ENCODE data around the gene EXOC6.

Gene EXOC6

GRCh38 chr10:92834986-92835385 is 13.3 kb upstream of the EXOC6 start:
- DNase-seq, result no peak

- DNase-seq, result no peak
Observed at GRCh38 chr10:92837456-92837855, 10.9 kb upstream of the EXOC6 start.

GRCh38 chr10:92839191-92840085 is 8.9 kb upstream of the EXOC6 start:
- peak; percentile 82 to 83 for DNase-seq

DNA sequence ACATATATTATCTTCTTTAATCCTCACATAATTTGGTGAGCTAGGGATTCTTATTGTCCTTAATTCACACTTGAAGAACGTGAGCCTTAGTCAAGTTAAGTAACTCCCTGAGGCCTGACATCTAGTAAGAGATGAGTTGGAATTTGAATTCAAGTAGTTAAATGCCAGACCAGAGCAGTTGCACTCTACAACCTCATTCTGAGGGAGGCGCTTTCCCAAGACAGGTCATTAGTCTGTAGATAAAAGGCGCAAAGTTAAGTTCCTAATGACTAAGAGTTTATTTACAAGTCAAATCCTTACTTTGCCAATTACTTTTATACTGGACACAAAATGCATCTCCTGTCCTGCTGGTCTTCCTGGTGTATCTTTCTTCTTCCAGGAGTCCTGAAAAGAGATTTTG is 3.6 kb upstream of the EXOC6 start:
- DNase-seq, result peak in 1 of 2 experiments; percentile 34

DNA sequence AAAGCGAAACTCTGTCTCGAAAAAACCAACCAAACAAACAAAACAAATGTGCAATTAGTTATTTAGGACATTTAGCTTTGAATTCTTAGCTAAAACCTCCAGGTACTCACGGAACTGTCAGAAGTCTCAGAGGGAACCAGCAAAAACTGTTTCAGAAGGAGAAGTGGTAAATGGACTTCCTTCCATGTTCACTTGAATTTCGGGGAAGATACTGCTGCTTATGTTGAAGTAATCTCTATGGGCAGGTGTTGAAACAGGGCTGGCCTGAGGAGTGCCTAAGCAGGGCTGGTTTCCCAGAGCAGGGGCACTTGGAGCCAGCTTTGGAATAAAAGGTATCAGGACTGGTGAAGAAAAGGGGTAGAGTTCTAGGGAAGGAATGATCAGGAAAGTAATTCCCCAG is 2.4 kb upstream of the EXOC6 start:
- peak; percentile 62 to 75 for DNase-seq

DNA sequence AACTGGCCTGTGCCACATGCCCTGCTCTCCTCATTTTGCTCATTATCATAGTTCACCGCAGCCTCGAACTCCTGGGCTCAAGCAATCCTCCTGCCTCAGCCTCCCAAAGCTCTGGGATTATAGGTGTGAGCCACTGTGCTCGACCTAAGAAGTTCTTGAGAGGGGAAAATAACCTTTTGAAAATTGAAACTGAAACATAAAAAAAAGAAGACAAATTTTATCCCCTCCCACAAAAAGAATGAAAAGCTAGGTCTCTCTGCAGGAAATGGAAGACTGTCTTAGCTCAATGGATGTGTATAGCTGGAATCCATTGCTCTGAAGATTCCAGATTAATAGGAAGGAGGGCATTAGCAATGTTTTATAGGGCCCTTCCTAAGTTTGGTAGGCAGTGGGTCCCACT is 2.0 kb upstream of the EXOC6 start:
- DNase-seq, result no peak

- no peak for DNase-seq
Observed at GRCh38 chr10:92846854-92847201, 1.5 kb upstream of the EXOC6 start.

GRCh38 chr10:92847202-92847864 is 987 bp upstream of the EXOC6 start:
- DNase-seq, result peak; percentile 29 to 37

DNA sequence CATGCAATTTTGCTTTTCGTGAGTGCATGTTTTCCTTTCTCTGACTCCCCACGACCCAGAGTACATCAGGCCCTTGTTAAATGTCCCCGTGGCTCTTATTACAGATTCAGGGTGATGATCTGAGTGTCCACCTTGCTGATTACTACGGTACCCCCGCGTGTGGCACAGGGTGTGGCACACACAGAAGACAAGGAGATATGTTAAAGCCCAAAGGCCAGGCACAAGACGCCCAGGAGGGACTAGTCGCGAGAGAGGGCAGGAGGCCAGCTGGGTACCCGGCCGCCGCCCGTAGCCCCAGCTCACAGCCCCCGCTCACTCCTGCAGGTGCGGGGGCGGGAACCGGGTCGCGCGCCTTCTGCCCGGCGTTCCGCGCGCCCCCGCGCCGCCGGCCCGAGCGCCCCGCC is 281 bp upstream of the EXOC6 start:
- no peak for DNase-seq

DNA sequence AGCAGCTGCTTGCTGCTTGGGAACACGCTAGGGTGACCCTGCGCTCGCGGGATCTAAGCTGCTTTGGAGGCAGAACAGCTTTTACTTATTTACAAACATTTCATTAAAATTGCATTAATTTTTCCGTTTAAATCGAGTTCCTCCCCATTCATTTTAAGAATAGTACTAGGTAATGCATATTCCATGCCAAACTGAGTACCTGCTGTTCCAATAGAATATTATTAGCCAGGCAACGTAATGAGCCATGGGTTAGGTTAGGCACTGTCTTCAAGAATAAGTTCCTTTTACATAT is 860 bp downstream of the EXOC6 start:
- peak; percentile 49 to 51 for DNase-seq

- DNase-seq, result peak; percentile 50 to 55
Observed at GRCh38 chr10:92849576-92850090, 1.3 kb downstream of the EXOC6 start.

GRCh38 chr10:92850185-92850584 is 1.9 kb downstream of the EXOC6 start:
- DNase-seq, result peak in 1 of 2 experiments; percentile 27

GRCh38 chr10:92851003-92851402 is 2.7 kb downstream of the EXOC6 start:
- no peak for DNase-seq

- no peak for DNase-seq
Observed at GRCh38 chr10:92855560-92855959, 7.2 kb downstream of the EXOC6 start.

- DNase-seq, result peak; percentile 27 to 51
Observed at GRCh38 chr10:92857904-92858514, 9.7 kb downstream of the EXOC6 start.

DNA sequence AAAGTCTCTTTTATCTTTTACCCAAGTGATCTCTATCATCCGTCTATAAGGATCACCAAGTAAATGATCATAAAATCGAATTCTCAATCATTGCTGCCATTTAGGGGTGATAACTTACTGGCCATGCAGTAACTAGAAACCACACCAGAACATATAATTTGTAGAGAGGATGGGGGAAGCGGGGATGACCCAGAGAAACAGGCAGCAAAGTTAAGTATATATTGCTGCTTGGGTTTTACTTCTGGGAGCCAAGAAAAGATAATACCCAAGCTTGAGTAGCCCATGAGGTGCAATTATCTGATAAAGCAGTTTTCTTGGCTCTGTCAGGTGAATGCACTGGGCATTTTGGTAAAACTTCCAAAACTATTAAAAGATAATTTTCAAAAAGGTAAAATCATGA is 18.9 kb downstream of the EXOC6 start:
- no peak for DNase-seq

GRCh38 chr10:92868036-92868435 is 19.7 kb downstream of the EXOC6 start:
- no peak for DNase-seq

GRCh38 chr10:92868557-92868956 is 20.2 kb downstream of the EXOC6 start:
- DNase-seq, result no peak

DNA sequence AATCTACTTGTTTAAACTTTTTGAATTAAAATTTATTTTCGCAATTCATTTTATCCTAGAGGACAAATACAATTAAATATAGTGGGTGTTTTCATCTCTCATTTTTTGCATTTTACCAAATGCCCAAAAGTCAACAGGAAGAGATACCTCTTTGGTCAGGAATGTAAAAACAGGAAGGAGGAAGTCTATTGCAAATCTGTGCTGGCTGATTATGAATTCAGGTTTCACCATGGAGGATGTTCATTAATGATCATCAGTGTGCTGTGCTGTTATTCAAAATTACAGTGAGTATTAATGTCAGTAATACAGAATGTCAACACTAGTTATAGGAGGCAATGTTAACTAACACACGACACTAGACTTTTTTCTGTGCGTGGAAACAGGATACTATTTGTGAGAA is 24.7 kb downstream of the EXOC6 start:
- no peak for DNase-seq

DNA sequence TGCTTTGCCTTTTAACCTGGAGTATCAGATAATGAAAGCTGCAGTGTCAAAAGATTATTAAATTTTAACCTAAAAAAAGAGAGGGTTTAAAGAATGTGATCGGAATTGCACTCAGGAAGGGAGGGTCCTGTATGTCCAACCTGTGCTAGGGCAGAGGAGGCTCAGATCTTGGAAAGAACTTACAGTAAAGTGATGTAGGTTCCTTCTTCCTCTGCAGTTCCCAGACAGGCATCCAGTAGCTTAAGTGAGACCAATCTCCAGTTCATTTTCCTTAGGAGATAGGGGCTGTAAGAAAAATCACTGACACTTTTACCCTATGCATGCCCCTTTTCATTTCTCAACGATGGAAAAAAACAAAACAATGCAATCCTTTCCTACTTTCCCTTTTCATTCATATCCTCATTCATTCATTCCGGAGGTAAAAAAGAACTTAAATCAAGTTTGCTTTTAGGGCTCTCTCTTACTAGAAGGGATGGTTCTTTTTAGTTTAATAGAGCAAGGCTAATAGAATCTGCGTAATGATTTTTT is 28.3 kb downstream of the EXOC6 start:
- no peak for DNase-seq

GRCh38 chr10:92880233-92880861 is 32.0 kb downstream of the EXOC6 start:
- DNase-seq, result peak; percentile 91 to 98

DNA sequence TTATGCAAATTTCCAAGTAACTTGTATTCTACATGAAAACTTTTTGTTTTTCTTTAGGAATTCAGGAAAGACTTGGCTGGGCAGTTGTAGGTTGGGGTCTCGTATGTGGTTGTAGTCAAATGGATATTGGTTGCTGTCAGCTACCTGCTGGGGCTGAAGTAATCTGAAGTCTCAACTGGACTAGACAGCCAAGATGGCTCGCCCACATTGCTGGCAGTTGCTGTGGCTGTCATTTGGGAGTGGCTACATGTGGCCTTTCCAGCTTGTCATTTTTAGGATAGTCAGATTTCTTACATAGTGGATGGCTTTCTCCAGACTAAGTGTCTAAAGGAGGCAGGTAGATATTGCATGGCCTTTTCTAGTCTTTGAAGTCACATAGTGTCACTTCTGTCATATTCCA is 32.6 kb downstream of the EXOC6 start:
- DNase-seq, result no peak

DNA sequence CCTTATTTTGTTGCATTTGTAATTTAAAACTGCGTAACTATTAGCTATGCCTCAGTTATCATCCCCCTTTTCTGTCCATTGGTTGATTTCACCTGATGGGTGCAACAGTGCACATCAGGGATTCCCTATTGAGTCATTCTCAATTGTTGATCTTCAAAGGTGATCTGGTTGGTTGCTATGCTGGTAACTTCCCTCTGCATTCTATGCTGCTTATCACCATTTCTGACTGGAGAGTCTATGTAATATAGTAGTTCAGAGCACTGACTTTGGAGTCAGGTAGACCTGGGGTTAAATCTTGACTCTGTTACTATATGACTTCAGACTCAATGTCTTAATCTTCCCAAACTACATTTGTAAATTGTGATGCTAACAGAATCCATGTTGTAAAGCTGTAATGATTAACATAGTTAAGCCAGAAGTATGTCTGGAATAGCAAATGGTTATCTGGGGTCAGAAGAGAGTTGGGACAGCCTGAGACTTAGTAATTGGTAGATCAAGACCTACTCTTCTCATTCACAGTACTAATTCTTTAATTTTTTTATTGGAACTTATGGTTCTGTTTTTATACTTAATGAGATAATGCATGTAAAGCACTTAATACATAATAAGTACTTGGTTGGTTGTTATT is 38.1 kb downstream of the EXOC6 start:
- no peak for DNase-seq

Data from Kasumi-1 (cell line).